Measurements from ENCODE around the gene PTPA. TPM values are rescaled to one million over a fixed set of nuclear protein-coding genes. Genes with fewer than 3 reads are reported as not detected.

PTPA gene
- total and polyA plus RNA-seq, 10 donors: 38.8 to 107 (median 88.5) TPM

DNA sequence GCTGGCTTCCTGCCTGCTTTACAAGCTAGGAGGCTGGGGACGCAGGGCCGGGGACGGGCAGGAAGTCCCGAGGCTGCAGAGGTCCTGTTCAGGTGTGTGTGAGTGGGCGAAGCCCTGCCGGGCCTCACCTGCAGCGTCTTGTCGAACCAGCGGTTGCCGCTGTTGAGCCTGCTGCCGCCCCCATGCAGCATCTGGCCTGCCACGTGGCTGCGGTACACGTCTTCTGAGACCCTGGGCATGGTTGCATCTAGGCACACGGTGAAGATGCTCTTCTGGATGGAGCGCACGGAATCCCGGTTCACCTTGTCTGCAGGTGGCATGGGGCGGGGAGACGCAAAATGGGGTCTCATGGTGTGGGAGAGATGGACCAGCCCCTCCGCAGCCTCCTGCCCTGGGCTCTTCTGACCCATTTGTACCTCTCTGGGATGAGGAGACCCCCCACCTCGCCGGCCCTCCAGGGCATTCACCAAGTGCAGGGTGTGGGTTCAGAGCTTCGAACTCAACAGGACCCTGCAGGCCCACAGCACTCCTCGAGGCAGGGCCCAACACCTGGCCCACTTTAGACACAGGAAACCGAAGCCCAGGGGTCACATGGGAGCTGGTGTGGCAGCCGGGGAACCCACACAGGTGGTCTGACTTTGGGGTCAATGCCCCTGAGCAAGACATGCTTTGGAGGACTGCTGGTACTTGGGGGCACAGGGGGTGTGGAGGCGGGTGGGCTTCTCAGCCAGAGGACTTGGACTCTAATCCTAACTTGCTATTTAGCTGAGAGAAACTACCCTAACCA lies 10.6 kb upstream of the PTPA start:
- TF ChIP-seq CTCF (IDR thresholded peaks at IDR 0.05 in 8 of 11, conservative IDR thresholded peaks at IDR 0.05 in 3 of 11) (no peak), POLR2A (IDR thresholded peaks at IDR 0.05) (no peak), POLR2AphosphoS5 (IDR thresholded peaks at IDR 0.05) (peak in 1 of 3 donors; percentile 33)
- H3K36me3 ChIP-seq: peaks cover 0 to 54% (median 9%) of the 10 kb centered on the region in 6 donors
- peaks cover 0 to 3% (median 0%) of the 10 kb centered on the region in 6 donors for H3K4me1 ChIP-seq
- intact Hi-C loops (cut with DNase I; ENCODE audit: low total_unique reads): no loop called here
- H3K27me3 ChIP-seq (replicated peaks in 1 of 7): no peaks in the 10 kb centered on the region
- H3K27ac ChIP-seq: no peak overlapping the region
- DNase-seq: no peak
- H3K4me3 ChIP-seq: no peak overlapping the region
- WGBS, 5 donors: 74 to 79% (median 78%) methylated on average over 9 to 28 of the region's 28 CpGs
- no peaks in the 10 kb centered on the region for H3K9me3 ChIP-seq

GRCh38 chr9:129101279-129101678 lies 9.9 kb upstream of the PTPA start:
- intact Hi-C loops (cut with DNase I; ENCODE audit: low total_unique reads): no loop called here
- Histone ChIP-seq H3K36me3 (peaks cover 0 to 54% (median 4%) of the 10 kb centered on the region in 6 donors), H3K4me1 (no peaks in the 10 kb centered on the region), H3K9me3 (no peaks in the 10 kb centered on the region), H3K4me3 (no peak overlapping the region), H3K27me3 (replicated peaks in 1 of 7) (no peaks in the 10 kb centered on the region), H3K27ac (no peak overlapping the region)
- TF ChIP-seq POLR2AphosphoS5 (IDR thresholded peaks at IDR 0.05) (no peak), CTCF (IDR thresholded peaks at IDR 0.05 in 8 of 11, conservative IDR thresholded peaks at IDR 0.05 in 3 of 11) (no peak), POLR2A (IDR thresholded peaks at IDR 0.05) (no peak)
- DNase-seq: no peak
- 94 to 97% (median 95%) methylated on average over 7 of the region's 7 CpGs for WGBS, 5 donors

GRCh38 chr9:129102095-129102525 lies 9.1 kb upstream of the PTPA start:
- H3K27me3 ChIP-seq (replicated peaks in 1 of 7): no peaks in the 10 kb centered on the region
- WGBS, 5 donors: 75 to 92% (median 89%) methylated on average over 11 to 13 of the region's 13 CpGs
- H3K4me3 ChIP-seq: no peak overlapping the region
- H3K9me3 ChIP-seq: no peaks in the 10 kb centered on the region
- intact Hi-C loops (cut with DNase I; ENCODE audit: low total_unique reads): no loop called here
- DNase-seq: no peak
- peaks cover 0 to 54% (median 4%) of the 10 kb centered on the region in 6 donors for H3K36me3 ChIP-seq
- no peak overlapping the region for H3K27ac ChIP-seq
- H3K4me1 ChIP-seq: no peaks in the 10 kb centered on the region
- TF ChIP-seq CTCF (IDR thresholded peaks at IDR 0.05 in 8 of 11, conservative IDR thresholded peaks at IDR 0.05 in 3 of 11) (no peak), POLR2A (IDR thresholded peaks at IDR 0.05) (no peak), POLR2AphosphoS5 (IDR thresholded peaks at IDR 0.05) (no peak)

GRCh38 chr9:129102791-129103594 lies 8.2 kb upstream of the PTPA start:
- intact Hi-C loops (cut with DNase I; ENCODE audit: low total_unique reads): no loop called here
- Histone ChIP-seq H3K4me1 (no peaks in the 10 kb centered on the region), H3K27me3 (replicated peaks in 1 of 7) (no peaks in the 10 kb centered on the region), H3K9me3 (no peaks in the 10 kb centered on the region), H3K4me3 (no peak overlapping the region), H3K27ac (no peak overlapping the region), H3K36me3 (peaks cover 0 to 54% (median 2%) of the 10 kb centered on the region in 6 donors)
- DNase-seq: no peak
- 63 to 95% (median 75%) methylated on average over 5 to 14 of the region's 14 CpGs for WGBS, 5 donors
- no peak for TF ChIP-seq POLR2AphosphoS5 (IDR thresholded peaks at IDR 0.05)
- TF ChIP-seq CTCF (IDR thresholded peaks at IDR 0.05 in 8 of 11, conservative IDR thresholded peaks at IDR 0.05 in 3 of 11): peak in 7 of 11 experiments; percentile 23 to 59 (median 33)

Measured in spleen (tissue), 11 donors.